Activated CD4-positive, alpha-beta T cell treated with anti-CD3 and anti-CD28 coated beads for 4 hours (primary cell): ENCODE results near the gene DPY19L2.

ENCODE experiments used
- DNase-seq, 2 donors: peaks; one replicate each; pipeline ENCODE4 v3.0.0-alpha.2; 2020

The DPY19L2 gene

DNA sequence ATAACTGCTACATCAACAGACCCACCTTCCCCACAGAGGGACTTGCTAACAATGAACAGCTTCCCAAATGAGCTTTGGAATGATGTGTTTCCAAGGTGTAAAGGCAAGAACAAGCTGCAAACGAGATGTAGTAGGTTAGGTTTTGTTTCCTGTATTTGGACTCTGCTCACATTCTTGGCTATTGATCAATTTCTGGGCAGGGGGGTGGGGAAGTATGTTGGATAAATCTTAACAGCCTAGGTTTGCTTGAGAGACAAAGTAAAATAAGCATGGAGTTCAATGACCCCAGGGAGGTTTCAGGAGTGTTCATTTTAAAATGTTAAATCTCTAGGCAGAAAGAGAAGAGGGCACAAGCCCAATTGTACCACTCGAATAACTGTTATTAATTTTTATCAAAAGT, 146.6 kb downstream of the DPY19L2 start:
- no peak for DNase-seq
